K562 (cell line): ENCODE measurements around the gene KIAA1958. TPM values are rescaled to one million over a fixed set of nuclear protein-coding genes. Genes with fewer than 3 reads are reported as not detected.
A peak's percentile ranks its signal among the peaks of the same experiment; 100 is the strongest.

ENCODE experiments used
- CTCFL ChIP-seq: IDR thresholded peaks from 2 replicates; pipeline ENCODE4 v1.6.1; 2011; ENCODE audit warnings: borderline replicate concordance, low read depth, mild to moderate bottlenecking, moderate library complexity, low read length; ENCODE audit not compliant: insufficient read depth, poor library complexity, severe bottlenecking
- DDX20 ChIP-seq: fragments of 450-650 bp; IDR thresholded peaks from 2 replicates; pipeline ENCODE4 v1.6.1; 2016; ENCODE audit warnings: missing genetic modification characterization, low read depth, mild to moderate bottlenecking, missing compliant biosample characterization, moderate library complexity
- FOS ChIP-seq: IDR thresholded peaks from 3 replicates; pipeline ENCODE4 v1.6.1; 2011; ENCODE audit not compliant: insufficient read length; ENCODE audit errors: extremely low read depth
- ILK ChIP-seq: fragments of 450-650 bp; IDR thresholded peaks from 2 replicates; pipeline ENCODE4 v1.6.1; 2016; ENCODE audit warnings: missing genetic modification characterization, low read depth, mild to moderate bottlenecking, missing compliant biosample characterization, moderate library complexity, borderline replicate concordance
- PCBP1 ChIP-seq: fragments of 200-400 bp; formaldehyde crosslinking; IDR thresholded peaks from 2 replicates; pipeline ENCODE4 v1.6.1; 2018; ENCODE audit warnings: mild to moderate bottlenecking, low read depth, low read length; ENCODE audit not compliant: poor library complexity, severe bottlenecking
- RAD21 ChIP-seq, 2 experiments: fragments of 250-450 bp in 1 of 2; fragments of 450-650 bp in 1 of 2; sonication (Bioruptor Pico) in 1 of 2; formaldehyde crosslinking in 1 of 2; IDR thresholded peaks in 1 of 2; conservative IDR thresholded peaks in 1 of 2; 2 replicates each; pipeline versions ENCODE4 v1.4.0 to v1.8.0; 2020 to 2022; ENCODE audit warnings: mild to moderate bottlenecking in 2 of 2, moderate library complexity in 1 of 2
- RBM34 ChIP-seq: fragments of 200-400 bp; formaldehyde crosslinking; IDR thresholded peaks from 2 replicates; pipeline ENCODE4 v1.6.1; 2018; ENCODE audit warnings: low read length, borderline replicate concordance; ENCODE audit not compliant: insufficient read depth
- RERE ChIP-seq: sonication (generic); formaldehyde crosslinking; IDR thresholded peaks from 2 replicates; pipeline ENCODE4 v1.8.0; 2023; ENCODE audit warnings: missing genetic modification reagents, mild to moderate bottlenecking, borderline replicate concordance
- REST ChIP-seq, 2 experiments: fragments of 450-650 bp; formaldehyde crosslinking in 1 of 2; IDR thresholded peaks; 2 replicates each; pipeline versions ENCODE4 v1.4.0 to v1.6.1; 2014 to 2020; ENCODE audit warnings: mild to moderate bottlenecking in 2 of 2, borderline replicate concordance in 1 of 2, low read depth in 1 of 2
- SMC3 ChIP-seq: conservative IDR thresholded peaks from 2 replicates; pipeline ENCODE4 v1.6.1; 2011; ENCODE audit warnings: low read depth, low read length, improper control_type of control experiment; ENCODE audit not compliant: insufficient read depth
- polyA plus RNA-seq, 8 experiments: library from polyadenylated mRNA; depleted of rRNA in 4 of 8; stranded (reverse) in 5 of 8; unstranded in 3 of 8; fragments of >200 nt; fragmentation: Nextera tagmentation in 2 of 8; fragmentation: Illumina TruSeq in 1 of 8; extraction: Ambion mirVana in 2 of 8; extraction: Trizol in 1 of 8; gene quantifications; 2 replicates each; pipeline versions ENCODE4 v1.2.1 to v1.2.3, GENCODE V29; 2011 to 2014; ENCODE audit warnings: inconsistent platforms in 1 of 8, missing spikeins in 1 of 8
- total RNA-seq, 7 experiments: library from RNA; depleted of rRNA in 6 of 7; stranded (reverse); fragments of >200 nt in 6 of 7; fragmentation: Illumina TruSeq in 2 of 7; extraction: Trizol in 2 of 7; gene quantifications; 2 replicates each; pipeline versions ENCODE4 v1.2.1 to v1.2.3, GENCODE V29; 2011 to 2021; ENCODE audit warnings: low replicate concordance in 1 of 7

KIAA1958 gene
- total and polyA plus RNA-seq, 9 of the 15 experiments (the other 6 are each of a cell fraction or from before 2014, with no cell fraction given): 1.1 to 16.0 (median 10.1) TPM

- TF ChIP-seq REST (IDR thresholded peaks at IDR 0.05; ENCODE audit: borderline replicate concordance) (peak; percentile 72; the same call in 1 of the 2 replicates), REST (CRISPR knock-in tag; IDR thresholded peaks at IDR 0.05; ENCODE audit: low read depth) (no peak), RERE (CRISPR knock-in tag) (no peak), ILK (tag) (no peak), RAD21 (CRISPR knock-in tag; conservative IDR thresholded peaks at IDR 0.05 in 1 of 2, IDR thresholded peaks at IDR 0.05 in 1 of 2) (peak; percentile 42 to 82), RBM34 (no peak), PCBP1 (no peak), FOS (no peak), DDX20 (no peak), CTCFL (no peak), SMC3 (0 out of 2 replicates have a peak, but pooled peaks have one; percentile 39)
Measured at GRCh38 chr9:112665347-112665746, 178.7 kb downstream of the KIAA1958 start (continued).
